MCF 10A (cell line): Measurements from ENCODE around the gene EGLN1. TPM values are rescaled to one million over a fixed set of nuclear protein-coding genes. Genes with fewer than 3 reads are reported as not detected.

Source experiments
- BruUV-seq: library from RNA; stranded (reverse); fragments of 400-500 nt; replicated peaks from 2 replicates; lab custom pipeline; 2021; lab: Mats Ljungman, UMichigan
- CTCF ChIA-PET: fragments of 300-600 bp; sonication (Branson Sonifier 250); formaldehyde crosslinking; extraction: SDS; loops from one replicate; lab custom pipeline; 2021; ENCODE audit warnings: antibody characterized with exemption, inconsistent platforms; lab: Yijun Ruan, JAX
- POLR2A ChIA-PET: fragments of 300-600, 350-650 bp; sonication (Branson Sonifier 250); formaldehyde crosslinking; extraction: SDS; loops from one replicate; lab custom pipeline; 2020; ENCODE audit warnings: antibody characterized with exemption, inconsistent platforms; lab: Yijun Ruan, JAX
- DNase-seq: peaks from one replicate; pipeline ENCODE4 v3.0.0-alpha.2; 2018; ENCODE audit not compliant: unreplicated experiment
- H3K27ac Mint-ChIP-seq: one replicate; pipeline ENCODE4 v1.8.0; 2022; ENCODE audit warnings: mild to moderate bottlenecking, low read depth, mixed read lengths; ENCODE audit not compliant: unreplicated experiment
- H3K27me3 Mint-ChIP-seq: one replicate; pipeline ENCODE4 v1.8.0; 2022; ENCODE audit warnings: mixed read lengths; ENCODE audit not compliant: insufficient read depth, unreplicated experiment
- H3K36me3 Mint-ChIP-seq: one replicate; pipeline ENCODE4 v1.8.0; 2022; ENCODE audit warnings: mild to moderate bottlenecking, moderate library complexity, mixed read lengths; ENCODE audit not compliant: insufficient read depth, unreplicated experiment
- H3K4me1 Mint-ChIP-seq: one replicate; pipeline ENCODE4 v1.8.0; 2022; ENCODE audit warnings: mixed read lengths; ENCODE audit not compliant: insufficient read depth, unreplicated experiment
- H3K4me3 Mint-ChIP-seq: one replicate; pipeline ENCODE4 v1.8.0; 2022; ENCODE audit warnings: mild to moderate bottlenecking, moderate library complexity, mixed read lengths; ENCODE audit not compliant: unreplicated experiment
- H3K9me3 Mint-ChIP-seq: one replicate; pipeline ENCODE4 v1.8.0; 2022; ENCODE audit warnings: mixed read lengths; ENCODE audit not compliant: unreplicated experiment
- intact Hi-C: fragments of 100-400 bp; cut with micrococcal nuclease; formaldehyde crosslinking; loops from 2 replicates; pipeline ENCODE4 v1.14.1; 2022
- total RNA-seq: library from RNA; stranded (reverse); gene quantifications from 2 replicates; pipeline ENCODE4 v1.2.3, GENCODE V29; 2022
- TF ChIP-seq, protein P1 (sequence below): fragments of 200-600 bp; IDR thresholded peaks from one replicate; pipeline ENCODE4 v1.8.0; 2022; ENCODE audit warnings: antibody characterized with exemption, mild to moderate bottlenecking; ENCODE audit not compliant: unreplicated experiment

EGLN1 gene
- total RNA-seq, 1 experiment from 2014 or later: 68.8 TPM

DNA sequence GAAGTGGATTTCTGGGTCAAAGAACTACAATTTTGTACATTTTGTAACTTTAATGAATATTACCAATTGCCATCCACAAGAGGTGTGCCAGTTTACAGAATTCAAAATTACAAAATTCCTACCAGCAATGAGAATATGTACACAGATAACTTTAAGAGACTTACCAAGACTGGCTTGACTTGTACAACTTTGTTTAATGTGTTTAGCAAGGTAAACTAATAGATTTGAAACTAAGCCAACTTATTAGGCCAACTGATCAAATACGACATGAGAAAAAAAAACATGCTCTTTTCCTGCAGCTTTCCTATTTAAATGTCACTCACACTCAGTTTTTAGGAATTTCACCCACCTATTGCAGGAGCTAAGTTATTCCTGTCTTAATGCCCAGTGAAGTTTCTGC, 95.8 kb downstream of the EGLN1 start:
- Mint-ChIP-seq H3K27me3 (no peaks in the 10 kb centered on the region), H3K36me3 (peaks cover 16% of the 10 kb centered on the region), H3K4me1 (no peaks in the 10 kb centered on the region), H3K4me3 (no peak overlapping the region), H3K9me3 (no peaks in the 10 kb centered on the region), H3K27ac (no peak overlapping the region)
- no TSS peak for BruUV-seq
- ChIA-PET CTCF (interaction anchor here (0.7 kb wide), 1 partner anchor 333 kb away, joined by 3 read pairs; no protein-coding TSS in a partner anchor), POLR2A (interaction anchor here (1.6 kb wide), 1 partner anchor 12 kb away, joined by 9 read pairs; the partner anchor contains the start of genes EXOC8 and SPRTN)
- DNase-seq: no peak
- TF ChIP-seq, protein P1, sequence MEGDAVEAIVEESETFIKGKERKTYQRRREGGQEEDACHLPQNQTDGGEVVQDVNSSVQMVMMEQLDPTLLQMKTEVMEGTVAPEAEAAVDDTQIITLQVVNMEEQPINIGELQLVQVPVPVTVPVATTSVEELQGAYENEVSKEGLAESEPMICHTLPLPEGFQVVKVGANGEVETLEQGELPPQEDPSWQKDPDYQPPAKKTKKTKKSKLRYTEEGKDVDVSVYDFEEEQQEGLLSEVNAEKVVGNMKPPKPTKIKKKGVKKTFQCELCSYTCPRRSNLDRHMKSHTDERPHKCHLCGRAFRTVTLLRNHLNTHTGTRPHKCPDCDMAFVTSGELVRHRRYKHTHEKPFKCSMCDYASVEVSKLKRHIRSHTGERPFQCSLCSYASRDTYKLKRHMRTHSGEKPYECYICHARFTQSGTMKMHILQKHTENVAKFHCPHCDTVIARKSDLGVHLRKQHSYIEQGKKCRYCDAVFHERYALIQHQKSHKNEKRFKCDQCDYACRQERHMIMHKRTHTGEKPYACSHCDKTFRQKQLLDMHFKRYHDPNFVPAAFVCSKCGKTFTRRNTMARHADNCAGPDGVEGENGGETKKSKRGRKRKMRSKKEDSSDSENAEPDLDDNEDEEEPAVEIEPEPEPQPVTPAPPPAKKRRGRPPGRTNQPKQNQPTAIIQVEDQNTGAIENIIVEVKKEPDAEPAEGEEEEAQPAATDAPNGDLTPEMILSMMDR: no peak
- intact Hi-C loops: no loop called here

GRCh38 chr1:231324660-231325059, 97.4 kb downstream of the EGLN1 start:
- ChIA-PET CTCF (interaction anchor here (1.0 kb wide), 3 partner anchors 9 to 33 kb away, joined by 3 to 6 read pairs (median 3); no protein-coding TSS in a partner anchor), POLR2A (interaction anchor here (0.6 to 1.5 kb wide), 4 partner anchors 11 to 41 kb away, joined by 3 to 7 read pairs (median 4); no protein-coding TSS in a partner anchor)
- DNase-seq: no peak
- Mint-ChIP-seq H3K4me1 (no peaks in the 10 kb centered on the region), H3K27me3 (no peaks in the 10 kb centered on the region), H3K4me3 (no peak overlapping the region), H3K9me3 (no peaks in the 10 kb centered on the region), H3K36me3 (peaks cover 6% of the 10 kb centered on the region), H3K27ac (no peak overlapping the region)
- TF ChIP-seq, protein P1: no peak
- intact Hi-C loops: no loop called here
- no TSS peak for BruUV-seq

- H3K4me1 Mint-ChIP-seq: no peaks in the 10 kb centered on the region
Measured at GRCh38 chr1:231322880-231323530, 99.1 kb downstream of the EGLN1 start.

GRCh38 chr1:231319080-231319479, 103.0 kb downstream of the EGLN1 start:
- Mint-ChIP-seq H3K27ac (no peak overlapping the region), H3K9me3 (no peaks in the 10 kb centered on the region), H3K4me1 (peaks cover 6% of the 10 kb centered on the region), H3K4me3 (no peak overlapping the region), H3K36me3 (peaks cover 6% of the 10 kb centered on the region), H3K27me3 (no peaks in the 10 kb centered on the region)
- intact Hi-C loops: no loop called here
- ChIA-PET CTCF (no interaction called here), POLR2A (interaction anchor here (3.0 kb wide), 1 partner anchor 16 kb away, joined by 25 read pairs; no protein-coding TSS in a partner anchor)
- no peak for DNase-seq
- BruUV-seq: no TSS peak
- TF ChIP-seq, protein P1: no peak

More at GRCh38 chr1:231322880-231323530, 99.1 kb downstream of the EGLN1 start:
- TF ChIP-seq, protein P1: no peak
- no TSS peak for BruUV-seq
- Mint-ChIP-seq H3K4me3 (no peak overlapping the region), H3K36me3 (peaks cover 6% of the 10 kb centered on the region), H3K27me3 (no peaks in the 10 kb centered on the region), H3K9me3 (no peaks in the 10 kb centered on the region), H3K27ac (no peak overlapping the region)
- CTCF ChIA-PET: interaction anchor here (0.6 kb wide), 1 partner anchor 450 kb away, joined by 3 read pairs; no protein-coding TSS in a partner anchor
- intact Hi-C loops: no loop called here
- POLR2A ChIA-PET: interaction anchor here (0.7 kb wide), 1 partner anchor 13 kb away, joined by 3 read pairs; no protein-coding TSS in a partner anchor
- no peak for DNase-seq
